Esophagus muscularis mucosa (tissue), 4 donors: Measurements from ENCODE around the gene TMEM190. TPM values are rescaled to one million over a fixed set of nuclear protein-coding genes. Genes with fewer than 3 reads are reported as not detected.

Source experiments
- DNase-seq: peaks from one replicate; pipeline ENCODE4 v3.0.0-alpha.2; 2017; ENCODE audit errors: extremely low spot score
- H3K27ac ChIP-seq, 4 donors: fragments of 200-600 bp; sonication (generic); replicated peaks in 1 of 4; 1 replicate in 3 of 4; 2 replicates in 1 of 4; pipeline ENCODE4 v1.5.1; 2016 to 2019; ENCODE audit warnings: mild to moderate bottlenecking in 1 of 4
- H3K27me3 ChIP-seq, 4 donors: fragments of 200-600 bp; sonication (generic); one replicate each; pipeline versions ENCODE4 v1.5.1 to v1.6.0; 2016 to 2019
- H3K36me3 ChIP-seq, 4 donors: fragments of 200-600 bp; sonication (generic); one replicate each; pipeline ENCODE4 v1.5.1; 2016 to 2019
- H3K4me1 ChIP-seq, 4 donors: fragments of 200-600 bp; sonication (generic); one replicate each; pipeline ENCODE4 v1.5.1; 2016 to 2019
- H3K4me3 ChIP-seq, 4 donors: fragments of 200-600 bp; sonication (generic); 1 replicate in 2 of 4; 2 replicates in 2 of 4; pipeline ENCODE4 v1.5.1; 2016 to 2019; ENCODE audit warnings: mild to moderate bottlenecking in 4 of 4, moderate library complexity in 1 of 4
- H3K9me3 ChIP-seq, 4 donors: fragments of 200-600 bp; sonication (generic); 1 replicate in 3 of 4; 2 replicates in 1 of 4; pipeline ENCODE4 v1.5.1; 2016 to 2019
- CTCF ChIP-seq, 3 experiments: fragments of 200-600 bp in 2 of 3; fragments of 450-650 bp in 1 of 3; sonication (generic) in 2 of 3; IDR thresholded peaks; one replicate each; pipeline ENCODE4 v1.5.1; 2017 to 2019; ENCODE audit warnings: antibody characterized with exemption in 3 of 3, mild to moderate bottlenecking in 2 of 3, moderate library complexity in 1 of 3
- EP300 ChIP-seq: sonication (generic); formaldehyde crosslinking; IDR thresholded peaks from one replicate; pipeline ENCODE4 v1.6.1; 2017; ENCODE audit warnings: antibody characterized with exemption
- POLR2A ChIP-seq: fragments of 450-650 bp; IDR thresholded peaks from one replicate; pipeline ENCODE4 v1.6.1; 2017; ENCODE audit warnings: antibody characterized with exemption, moderate library complexity, mild to moderate bottlenecking, low read depth
- POLR2AphosphoS5 ChIP-seq, 2 donors: sonication (generic); formaldehyde crosslinking; IDR thresholded peaks; one replicate each; pipeline ENCODE4 v1.6.1; 2017; ENCODE audit warnings: antibody characterized with exemption in 2 of 2
- WGBS: methylation state at CpG from one replicate; pipeline ENCODE4 v1.1.5; 2018; 5-methylcytosine and 5-hydroxymethylcytosine counted together
- intact Hi-C: fragments of 100-400 bp; cut with DNase I; formaldehyde crosslinking; loops from one replicate; pipeline ENCODE4 v1.15.1; 2023
- total RNA-seq, 4 donors: library from RNA; depleted of rRNA; stranded (reverse); fragments of >200 nt; gene quantifications; one replicate each; pipeline versions ENCODE4 v1.1.0 to v1.2.1, GENCODE V29; 2016

TMEM190 gene
- total RNA-seq, 4 donors from 2014 or later = not detected

GRCh38 chr19:55373993-55374757, 2.5 kb upstream of the TMEM190 start:
- intact Hi-C loops = no loop called here
- Histone ChIP-seq H3K9me3 (no peaks in the 10 kb centered on the region), H3K4me1 (peaks cover 10 to 32% (median 30%) of the 10 kb centered on the region in 4 donors), H3K4me3 (no peak overlapping the region), H3K27ac (no peak overlapping the region), H3K27me3 (peaks cover 5 to 90% (median 66%) of the 10 kb centered on the region in 4 donors), H3K36me3 (no peaks in the 10 kb centered on the region)
- no peak for DNase-seq
- TF ChIP-seq EP300 (no peak), POLR2A (no peak), POLR2AphosphoS5 (IDR thresholded peaks at IDR 0.05) (no peak), CTCF (IDR thresholded peaks at IDR 0.05) (no peak)
- WGBS = 22% methylated on average over 12 of the region's 31 CpGs

- Histone ChIP-seq H3K36me3 (no peaks in the 10 kb centered on the region), H3K4me3 (no peak overlapping the region), H3K27me3 (peaks cover 0 to 56% (median 40%) of the 10 kb centered on the region in 4 donors), H3K9me3 (no peaks in the 10 kb centered on the region), H3K4me1 (peaks cover 4 to 18% (median 15%) of the 10 kb centered on the region in 4 donors), H3K27ac (no peak overlapping the region)
- intact Hi-C loops = no loop called here
- no peak for DNase-seq
- 15% methylated on average over 28 of the region's 43 CpGs for WGBS
- TF ChIP-seq POLR2A = no peak
- no peak for TF ChIP-seq EP300
- no peak for TF ChIP-seq POLR2AphosphoS5 (IDR thresholded peaks at IDR 0.05)
- no peak for TF ChIP-seq CTCF (IDR thresholded peaks at IDR 0.05)
These were observed 918 bp downstream of the TMEM190 start for GRCh38 chr19:55377356-55378131.

GRCh38 chr19:55379174-55379573, 2.5 kb downstream of the TMEM190 start:
- peaks cover 7 to 24% (median 21%) of the 10 kb centered on the region in 4 donors for H3K4me1 ChIP-seq
- no peak overlapping the region for H3K27ac ChIP-seq
- TF ChIP-seq EP300 (no peak), POLR2A (no peak), POLR2AphosphoS5 (IDR thresholded peaks at IDR 0.05) (no peak), CTCF (IDR thresholded peaks at IDR 0.05) (no peak)
- no peak for DNase-seq
- no peaks in the 10 kb centered on the region for H3K36me3 ChIP-seq
- H3K27me3 ChIP-seq = peaks cover 0 to 40% (median 27%) of the 10 kb centered on the region in 4 donors
- 79% methylated on average over 6 of the region's 11 CpGs for WGBS
- no peak overlapping the region for H3K4me3 ChIP-seq
- intact Hi-C loops = no loop called here
- no peaks in the 10 kb centered on the region for H3K9me3 ChIP-seq

GRCh38 chr19:55382013-55382412, 5.4 kb downstream of the TMEM190 start:
- intact Hi-C loops = loop anchor here (5.0 kb wide), 2 partner anchors 40 to 80 kb away; no protein-coding TSS in a partner anchor
- DNase-seq = no peak
- 96% methylated on average over 5 of the region's 5 CpGs for WGBS
- Histone ChIP-seq H3K4me3 (no peak overlapping the region), H3K27me3 (peaks cover 0 to 11% (median 6%) of the 10 kb centered on the region in 4 donors), H3K9me3 (no peaks in the 10 kb centered on the region), H3K27ac (no peak overlapping the region), H3K4me1 (peaks cover 22 to 39% (median 35%) of the 10 kb centered on the region in 4 donors), H3K36me3 (peaks cover 0 to 6% (median 3%) of the 10 kb centered on the region in 4 donors)
- no peak for TF ChIP-seq CTCF (IDR thresholded peaks at IDR 0.05)
- no peak for TF ChIP-seq EP300
- TF ChIP-seq POLR2AphosphoS5 (IDR thresholded peaks at IDR 0.05) = no peak
- no peak for TF ChIP-seq POLR2A
